ENCODE results near the gene OTUB2.

The OTUB2 gene

DNA sequence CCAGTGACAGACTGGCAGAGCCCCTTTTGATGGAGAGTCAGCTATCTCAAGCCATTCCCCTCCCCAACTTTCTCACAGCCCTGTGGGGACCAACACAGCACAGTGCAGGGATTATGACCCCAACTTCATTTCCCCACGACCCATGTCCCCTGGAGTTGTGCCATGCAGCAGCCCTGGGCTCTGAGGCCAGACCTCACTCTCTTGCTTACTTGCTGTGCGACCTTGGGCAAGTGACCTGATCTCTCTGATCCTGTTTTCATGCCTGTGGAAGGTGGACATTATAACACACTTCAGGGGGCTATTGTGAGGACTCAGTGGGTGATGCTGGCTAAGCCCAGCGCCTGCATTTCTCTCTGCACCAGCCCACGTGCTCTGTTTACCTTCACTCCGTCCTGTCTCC, 14.1 kb downstream of the OTUB2 start:
- TF ChIP-seq GABPA (IDR thresholded peaks at IDR 0.05; ENCODE audit: low read depth): no peak
- TF ChIP-seq REST (IDR thresholded peaks at IDR 0.05; ENCODE audit: insufficient replicate concordance, low read depth): no peak
- TF ChIP-seq SPI1 (IDR thresholded peaks at IDR 0.05; ENCODE audit: borderline replicate concordance, low read depth): no peak
- TF ChIP-seq POLR2AphosphoS5 (IDR thresholded peaks at IDR 0.05; ENCODE audit: low read depth): no peak
- TF ChIP-seq CTCF (IDR thresholded peaks at IDR 0.05; ENCODE audit: insufficient read depth, low read length): no peak
- no peak overlapping the region for H3K27ac ChIP-seq (replicated peaks)
- no peak overlapping the region for H3K4me3 ChIP-seq (replicated peaks; ENCODE audit: insufficient read depth, low read length)
- no peak for DNase-seq (ENCODE audit: low read depth in 1 of 2, low spot score in 1 of 2)
- H3K27me3 ChIP-seq (ENCODE audit: insufficient read depth, poor library complexity, severe bottlenecking): no peaks in the 10 kb centered on the region

DNA sequence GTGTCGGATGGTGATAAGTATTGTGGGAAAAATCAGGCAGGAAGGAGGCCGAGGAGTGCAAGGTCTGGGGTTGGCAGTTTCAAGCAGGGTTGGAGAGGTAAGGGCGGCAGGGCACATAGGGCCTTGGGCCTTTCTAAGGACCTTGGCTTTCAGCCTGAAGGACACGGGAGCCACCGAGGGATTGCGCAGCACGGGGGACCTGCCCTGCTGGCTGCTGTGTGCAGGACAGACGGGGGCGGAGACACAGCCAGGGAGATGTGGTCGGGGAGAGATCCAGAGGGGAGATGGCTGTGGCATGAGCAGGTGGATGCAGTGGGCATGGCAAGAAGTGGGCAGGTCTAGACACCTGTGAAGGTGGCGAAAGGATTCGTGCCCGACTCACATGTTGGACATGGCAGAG, 14.7 kb downstream of the OTUB2 start:
- DNase-seq (ENCODE audit: low read depth in 1 of 2, low spot score in 1 of 2): no peak
- Histone ChIP-seq H3K27me3 (ENCODE audit: insufficient read depth, poor library complexity, severe bottlenecking) (no peaks in the 10 kb centered on the region), H3K4me3 (replicated peaks; ENCODE audit: insufficient read depth, low read length) (no peak overlapping the region), H3K27ac (replicated peaks) (no peak overlapping the region)
- TF ChIP-seq POLR2AphosphoS5 (IDR thresholded peaks at IDR 0.05; ENCODE audit: low read depth) (no peak), REST (IDR thresholded peaks at IDR 0.05; ENCODE audit: insufficient replicate concordance, low read depth) (no peak), GABPA (IDR thresholded peaks at IDR 0.05; ENCODE audit: low read depth) (no peak), CTCF (IDR thresholded peaks at IDR 0.05; ENCODE audit: insufficient read depth, low read length) (no peak), SPI1 (IDR thresholded peaks at IDR 0.05; ENCODE audit: borderline replicate concordance, low read depth) (no peak)

DNA sequence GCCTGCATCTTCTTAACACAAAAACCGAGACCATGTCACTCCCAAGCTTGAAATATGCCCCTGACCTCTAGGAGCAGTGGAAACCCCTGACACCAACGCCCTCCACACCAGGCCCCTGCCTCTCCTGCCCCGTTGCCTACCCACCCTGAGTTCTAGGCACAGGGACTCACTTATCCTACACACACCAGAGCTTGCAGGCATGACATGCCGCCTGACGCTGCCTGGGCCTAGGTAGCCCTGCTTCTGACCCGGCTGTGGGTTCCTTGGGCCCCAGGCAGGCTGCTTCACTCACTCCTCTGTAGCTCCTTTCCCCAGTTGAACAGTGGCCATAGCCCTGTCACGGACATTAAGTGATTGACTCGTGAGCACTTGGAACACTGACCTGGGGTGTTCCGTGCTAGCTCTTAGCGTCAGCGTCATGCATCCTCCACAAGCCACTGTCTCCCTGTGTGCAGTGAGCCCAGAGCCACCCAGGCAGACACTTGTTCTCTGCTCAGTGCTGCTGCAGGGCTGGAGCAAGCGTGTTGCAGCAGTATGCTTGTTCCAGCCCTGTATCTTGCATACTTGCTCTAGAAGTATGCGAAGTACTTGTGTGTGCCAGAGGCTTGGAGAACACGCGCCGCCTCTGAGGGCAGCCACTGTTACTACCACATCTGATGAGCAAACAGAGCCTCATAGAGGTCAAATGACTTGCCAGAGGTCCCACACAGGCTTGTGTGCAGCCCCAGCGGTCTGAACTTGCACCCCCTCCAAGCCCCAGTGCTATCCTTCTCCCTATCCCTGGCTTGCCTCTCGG, 15.6 kb downstream of the OTUB2 start:
- no peak for TF ChIP-seq GABPA (IDR thresholded peaks at IDR 0.05; ENCODE audit: low read depth)
- TF ChIP-seq REST (IDR thresholded peaks at IDR 0.05; ENCODE audit: insufficient replicate concordance, low read depth): no peak
- TF ChIP-seq CTCF (IDR thresholded peaks at IDR 0.05; ENCODE audit: insufficient read depth, low read length): no peak
- TF ChIP-seq SPI1 (IDR thresholded peaks at IDR 0.05; ENCODE audit: borderline replicate concordance, low read depth): no peak
- no peak for TF ChIP-seq POLR2AphosphoS5 (IDR thresholded peaks at IDR 0.05; ENCODE audit: low read depth)
- DNase-seq (ENCODE audit: low read depth in 1 of 2, low spot score in 1 of 2): no peak
- Histone ChIP-seq H3K4me3 (replicated peaks; ENCODE audit: insufficient read depth, low read length) (no peak overlapping the region), H3K27ac (replicated peaks) (no peak overlapping the region), H3K27me3 (ENCODE audit: insufficient read depth, poor library complexity, severe bottlenecking) (no peaks in the 10 kb centered on the region)
